H1 (cell line): Measurements from ENCODE around the gene AP3D1. TPM values are rescaled to one million over a fixed set of nuclear protein-coding genes. Genes with fewer than 3 reads are reported as not detected.

ENCODE experiments used
- CTCF ChIA-PET: fragments of 300-600 bp; sonication (Branson Sonifier 250); formaldehyde crosslinking; loops from one replicate; lab custom pipeline; 2021; ENCODE audit not compliant: partially characterized antibody; lab: Charles Lee
- POLR2A ChIA-PET: fragments of 300-600 bp; sonication (Branson Sonifier 250); formaldehyde crosslinking; loops from one replicate; lab custom pipeline; 2021; ENCODE audit warnings: inconsistent platforms; ENCODE audit not compliant: partially characterized antibody; lab: Charles Lee
- DNase-seq, 2 experiments: peaks; one replicate each; pipeline versions ENCODE4 v3.0.0 to v3.0.0-alpha.2; 2010 to 2022; ENCODE audit warnings: low spot score in 2 of 2, low read depth in 1 of 2, mixed read lengths in 1 of 2
- FAIRE-seq: peaks from 2 replicates; lab custom pipeline; 2011; peaks lifted over from hg19 to GRCh38; lab: Jason Lieb, UNC
- H2AFZ ChIP-seq: 2 replicates; pipeline ENCODE4 v1.8.1; 2012; ENCODE audit warnings: low read length, inconsistent platforms
- H2AK5ac ChIP-seq: 2 replicates; pipeline ENCODE4 v1.6.1; 2013; ENCODE audit warnings: low read depth, low read length
- H2BK120ac ChIP-seq: replicated peaks from 2 replicates; pipeline ENCODE3; 2013; ENCODE audit warnings: low read depth, low read length, inconsistent platforms
- H2BK12ac ChIP-seq: 2 replicates; pipeline ENCODE4 v1.6.1; 2013; ENCODE audit warnings: low read depth, low read length
- H2BK15ac ChIP-seq: 2 replicates; pipeline ENCODE4 v1.6.1; 2013; ENCODE audit warnings: low read length
- H2BK20ac ChIP-seq: 2 replicates; pipeline ENCODE4 v1.6.1; 2013; ENCODE audit warnings: low read length
- H2BK5ac ChIP-seq: 2 replicates; pipeline ENCODE4 v1.6.1; 2013; ENCODE audit warnings: low read depth, low read length
- H3K14ac ChIP-seq: 2 replicates; pipeline ENCODE4 v1.6.1; 2013; ENCODE audit warnings: inconsistent platforms; ENCODE audit not compliant: insufficient read length
- H3K18ac ChIP-seq: 2 replicates; pipeline ENCODE4 v1.6.1; 2013; ENCODE audit warnings: low read length; ENCODE audit errors: extremely low read depth
- H3K23ac ChIP-seq: 2 replicates; pipeline ENCODE4 v1.6.1; 2013; ENCODE audit warnings: inconsistent platforms; ENCODE audit not compliant: insufficient read length
- H3K23me2 ChIP-seq: 2 replicates; pipeline ENCODE4 v1.6.1; 2013; ENCODE audit warnings: low read depth, low read length
- H3K27ac ChIP-seq: 2 replicates; pipeline ENCODE4 v1.6.1; 2011; ENCODE audit warnings: low read depth, low read length, inconsistent platforms
- H3K27me3 ChIP-seq, 4 experiments: replicated peaks in 1 of 4; 1 replicate in 1 of 4; 2 replicates in 3 of 4; pipeline versions ENCODE4 v1.6.1 to v1.8.1; 2011 to 2013; ENCODE audit warnings: low read length in 3 of 4, mild to moderate bottlenecking in 3 of 4, inconsistent platforms in 2 of 4, mixed read lengths in 2 of 4, moderate library complexity in 1 of 4; ENCODE audit not compliant: control insufficient read depth in 3 of 4, insufficient read depth in 3 of 4; ENCODE audit errors: extremely low read depth in 1 of 4
- H3K36me3 ChIP-seq, 4 experiments: 2 replicates each; pipeline versions ENCODE4 v1.6.1 to v1.8.1; 2011 to 2013; ENCODE audit warnings: mild to moderate bottlenecking in 4 of 4, low read length in 3 of 4, moderate library complexity in 2 of 4, control low read depth in 1 of 4, inconsistent platforms in 1 of 4; ENCODE audit not compliant: insufficient read depth in 4 of 4, control insufficient read depth in 2 of 4
- H3K4ac ChIP-seq: replicated peaks from 2 replicates; pipeline ENCODE3; 2013; ENCODE audit warnings: low read length, low read depth, mixed read lengths, inconsistent platforms; ENCODE audit not compliant: insufficient read length
- H3K4me1 ChIP-seq, 4 experiments: replicated peaks in 1 of 4; 1 replicate in 1 of 4; 2 replicates in 3 of 4; pipeline versions ENCODE4 v1.6.1 to v1.8.1; 2011 to 2013; ENCODE audit warnings: low read length in 3 of 4, inconsistent platforms in 2 of 4, mixed read lengths in 1 of 4; ENCODE audit not compliant: insufficient read depth in 4 of 4, control insufficient read depth in 3 of 4
- H3K4me2 ChIP-seq, 2 experiments: 2 replicates each; pipeline versions ENCODE4 v1.6.1 to v1.8.1; 2011 to 2013; ENCODE audit warnings: low read depth in 2 of 2, low read length in 2 of 2, control low read depth in 1 of 2, inconsistent platforms in 1 of 2, mild to moderate bottlenecking in 1 of 2; ENCODE audit not compliant: insufficient read depth in 1 of 2
- H3K4me3 ChIP-seq, 4 experiments: fragments of 200-600, 300-600 bp in 1 of 4; sonication (generic), shearing (Covaris generic), sonication (Bioruptor Twin) in 1 of 4; 2 replicates each; pipeline versions ENCODE4 v1.5.1 to v1.8.1; 2011 to 2016; ENCODE audit warnings: low read length in 4 of 4, low read depth in 3 of 4, control low read depth in 2 of 4, inconsistent platforms in 2 of 4, mild to moderate bottlenecking in 2 of 4, mixed read lengths in 1 of 4, moderate library complexity in 1 of 4; ENCODE audit not compliant: insufficient read depth in 2 of 4; ENCODE audit errors: extremely low read depth in 1 of 4
- H3K56ac ChIP-seq: replicated peaks from 2 replicates; pipeline ENCODE3; 2013; ENCODE audit warnings: low read depth, mild to moderate bottlenecking, mixed read lengths, low read length, inconsistent platforms; ENCODE audit not compliant: insufficient read length
- H3K79me1 ChIP-seq: 2 replicates; pipeline ENCODE4 v1.6.1; 2013; ENCODE audit warnings: low read depth, low read length, control low read depth
- H3K79me2 ChIP-seq, 2 experiments: 2 replicates each; pipeline versions ENCODE4 v1.6.1 to v1.8.1; 2012 to 2013; ENCODE audit warnings: low read length in 2 of 2, mild to moderate bottlenecking in 2 of 2, inconsistent platforms in 1 of 2; ENCODE audit not compliant: insufficient read depth in 2 of 2, control insufficient read depth in 1 of 2
- H3K9ac ChIP-seq, 4 experiments: replicated peaks in 1 of 4; 1 replicate in 1 of 4; 2 replicates in 3 of 4; pipeline versions ENCODE4 v1.6.1 to v1.8.1; 2011 to 2013; ENCODE audit warnings: low read depth in 3 of 4, low read length in 3 of 4, control low read depth in 2 of 4, mild to moderate bottlenecking in 2 of 4, moderate library complexity in 2 of 4, inconsistent platforms in 1 of 4; ENCODE audit errors: extremely low read depth in 1 of 4
- H3K9me3 ChIP-seq, 2 experiments: 2 replicates each; pipeline versions ENCODE4 v1.6.1 to v1.8.1; 2012 to 2013; ENCODE audit warnings: mild to moderate bottlenecking in 2 of 2, moderate library complexity in 2 of 2, control low read depth in 1 of 2, inconsistent platforms in 1 of 2, low read depth in 1 of 2, low read length in 1 of 2, mixed read lengths in 1 of 2; ENCODE audit not compliant: insufficient read depth in 2 of 2
- H4K20me1 ChIP-seq, 2 experiments: replicated peaks in 1 of 2; 2 replicates each; pipeline versions ENCODE3 to v1.8.1; 2011 to 2013; ENCODE audit warnings: inconsistent platforms in 2 of 2, low read length in 2 of 2, mild to moderate bottlenecking in 1 of 2; ENCODE audit not compliant: insufficient read depth in 2 of 2, control insufficient read depth in 1 of 2
- H4K5ac ChIP-seq: 2 replicates; pipeline ENCODE4 v1.6.1; 2013; ENCODE audit warnings: low read length, low read depth, mixed read lengths, inconsistent platforms; ENCODE audit not compliant: insufficient read length
- H4K8ac ChIP-seq: 2 replicates; pipeline ENCODE4 v1.8.0; 2013; ENCODE audit warnings: mild to moderate bottlenecking, moderate library complexity, low read length, inconsistent platforms; ENCODE audit not compliant: insufficient read depth; ENCODE audit errors: extremely low read depth
- H4K91ac ChIP-seq: replicated peaks from 2 replicates; pipeline ENCODE3; 2013; ENCODE audit warnings: low read length, mixed read lengths, inconsistent platforms; ENCODE audit not compliant: insufficient read length
- HDAC2 ChIP-seq, 2 experiments: fragments of 300-600 bp in 1 of 2; sonication (generic) in 1 of 2; IDR thresholded peaks; 2 replicates each; pipeline ENCODE4 v1.6.1; 2011 to 2012; ENCODE audit warnings: low read depth in 2 of 2, low read length in 2 of 2, mild to moderate bottlenecking in 2 of 2, moderate library complexity in 2 of 2, borderline replicate concordance in 1 of 2, inconsistent platforms in 1 of 2
- POU5F1 ChIP-seq: IDR thresholded peaks from 2 replicates; pipeline ENCODE4 v1.6.1; 2011; ENCODE audit warnings: low read depth, mild to moderate bottlenecking, low read length, moderate library complexity
- RFX5 ChIP-seq: IDR thresholded peaks from 2 replicates; pipeline ENCODE4 v1.6.1; 2011; ENCODE audit warnings: low read depth, low read length, improper control_type of control experiment, borderline replicate concordance
- SIN3A ChIP-seq, 2 experiments: IDR thresholded peaks in 1 of 2; conservative IDR thresholded peaks in 1 of 2; 2 replicates each; pipeline ENCODE4 v1.6.1; 2011 to 2012; ENCODE audit warnings: low read length in 2 of 2, improper control_type of control experiment in 1 of 2, low read depth in 1 of 2, mild to moderate bottlenecking in 1 of 2
- SUZ12 ChIP-seq: fragments of 200-600 bp; sonication (generic); IDR thresholded peaks from 2 replicates; pipeline ENCODE4 v1.6.1; 2012; ENCODE audit warnings: mild to moderate bottlenecking, inconsistent platforms, low read length, moderate library complexity, mixed read lengths
- TAF1 ChIP-seq: IDR thresholded peaks from 2 replicates; pipeline ENCODE4 v1.6.1; 2011; ENCODE audit warnings: mild to moderate bottlenecking, low read depth, low read length
- TAF7 ChIP-seq: optimal IDR thresholded peaks from 2 replicates; pipeline ENCODE3; 2011; ENCODE audit warnings: low read depth, mild to moderate bottlenecking, inconsistent platforms, low read length, moderate library complexity, borderline replicate concordance
- TEAD4 ChIP-seq: IDR thresholded peaks from 2 replicates; pipeline ENCODE4 v1.6.1; 2012; ENCODE audit warnings: low read depth, low read length, inconsistent platforms, mixed read lengths
- ZNF274 ChIP-seq: IDR thresholded peaks from 2 replicates; pipeline ENCODE4 v1.7.0; 2012; ENCODE audit warnings: low read length, borderline replicate concordance; ENCODE audit errors: extremely low read depth
- WGBS, 2 experiments: shearing (Covaris generic) in 1 of 2; methylation state at CpG; one replicate each; pipeline versions ENCODE4 v1.1.6 to v1.1.7; 2013 to 2015; ENCODE audit warnings: low lambda C conversion rate in 2 of 2, mixed read lengths in 2 of 2, inconsistent platforms in 1 of 2, low coverage in 1 of 2, missing lambda C conversion rate in 1 of 2; ENCODE audit not compliant: insufficient replicate concordance in 2 of 2, insufficient coverage in 1 of 2, insufficient read length in 1 of 2; ENCODE audit errors: extremely low coverage in 1 of 2, missing lambda C conversion rate in 1 of 2; 5-methylcytosine and 5-hydroxymethylcytosine counted together
- polyA plus RNA-seq, 7 experiments: library from polyadenylated mRNA; depleted of rRNA in 3 of 7; stranded (reverse) in 5 of 7; unstranded in 2 of 7; fragments of >200 nt in 5 of 7; fragments of 200-250 nt in 2 of 7; gene quantifications; 1 replicate in 5 of 7; 2 replicates in 1 of 7; 4 replicates in 1 of 7; pipeline versions ENCODE4 v1.2.1 to v1.2.3, GENCODE V29; 2011 to 2013; ENCODE audit warnings: missing spikeins in 2 of 7, mixed read lengths in 2 of 7
- total RNA-seq: library from RNA; stranded (reverse); fragmentation: NEBNext Ultra II Directional; extraction: Animal tissue kit (Norgen Biotek cat#: 25700); gene quantifications from 2 replicates; pipeline ENCODE4 v1.2.1, GENCODE V29; 2021

AP3D1 gene
- total and polyA plus RNA-seq, 2 of the 8 experiments (the other 6 are each of a cell fraction or from before 2014, with no cell fraction given) = 161 to 174 TPM

DNA sequence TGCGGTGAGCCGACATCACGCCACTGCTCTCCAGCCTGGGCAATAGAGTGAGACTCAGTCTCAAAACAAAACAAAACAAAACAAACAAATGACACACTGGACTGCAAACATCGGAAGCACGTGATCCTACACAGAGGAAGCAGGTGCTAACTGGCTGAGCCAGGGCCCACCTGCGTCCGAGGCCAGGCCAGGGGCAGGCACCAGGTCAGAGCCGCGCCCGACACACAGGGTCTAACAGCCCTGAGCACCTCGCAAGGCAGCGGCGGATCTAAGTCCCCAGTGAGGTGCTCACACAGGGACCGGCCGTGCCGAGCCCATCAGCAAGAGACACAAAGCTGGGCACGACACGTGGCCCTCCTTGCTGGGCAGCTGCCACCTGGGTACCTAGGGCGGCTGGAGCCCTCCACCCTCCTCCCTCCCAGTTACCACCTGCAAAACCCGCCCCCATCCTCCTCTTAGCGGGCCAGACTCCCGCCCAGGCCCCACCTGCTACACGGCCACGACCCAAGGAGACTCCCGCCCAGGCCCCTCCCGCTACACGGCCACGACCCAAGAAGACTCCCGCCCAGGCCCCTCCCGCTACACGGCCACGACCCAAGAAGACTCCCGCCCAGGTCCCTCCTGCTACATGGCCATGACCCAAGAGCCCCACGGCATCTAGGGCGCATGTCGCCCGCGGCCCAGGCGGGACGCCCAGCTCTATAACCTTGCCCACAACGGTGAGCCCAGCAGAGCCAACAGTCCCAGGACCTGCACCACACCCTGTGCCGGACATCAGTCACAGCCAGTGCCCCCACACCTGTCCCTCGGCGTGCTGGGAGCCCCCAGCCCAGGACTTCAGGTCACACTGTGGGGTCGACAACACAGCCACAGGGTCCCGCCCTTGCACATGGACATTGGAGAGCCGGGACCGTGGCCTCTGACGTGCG is 15.6 kb downstream of the AP3D1 start:
- no peaks in the 10 kb centered on the region for H3K9me3 ChIP-seq
- H3K18ac ChIP-seq = no peak overlapping the region
- H3K23ac ChIP-seq = no peak overlapping the region
- H4K91ac ChIP-seq = no peak overlapping the region
- no peak overlapping the region for H3K4me3 ChIP-seq
- 95% methylated on average over 28 of the region's 50 CpGs; no CpG with 5 or more reads in 1 of the 2 experiments for WGBS, 2 experiments
- H3K14ac ChIP-seq = no peak overlapping the region
- no peak overlapping the region for H2BK12ac ChIP-seq
- H3K4me2 ChIP-seq = no peak overlapping the region
- TF ChIP-seq RFX5 (no peak), SIN3A (conservative IDR thresholded peaks at IDR 0.05 in 1 of 2, IDR thresholded peaks at IDR 0.05 in 1 of 2; ENCODE audit: low read depth in 1 of 2, low read length in 2 of 2) (no peak), TAF7 (no peak), TEAD4 (no peak), HDAC2 (IDR thresholded peaks at IDR 0.05; ENCODE audit: borderline replicate concordance in 1 of 2, low read depth in 2 of 2, low read length in 2 of 2) (no peak), POU5F1 (no peak), TAF1 (no peak), SUZ12 (no peak), ZNF274 (no peak)
- no peak overlapping the region for H4K5ac ChIP-seq
- H4K8ac ChIP-seq = peak overlapping the region; percentile 11; the same call in 1 of the 2 replicates
- H4K20me1 ChIP-seq = peaks cover 25 to 27% of the 10 kb centered on the region in 2 experiments
- no peak overlapping the region for H2BK120ac ChIP-seq
- H3K36me3 ChIP-seq = peaks cover 11 to 44% (median 25%) of the 10 kb centered on the region in 4 experiments; a peak in 5 of 8 replicates
- ChIA-PET POLR2A (interaction anchor here (1.0 to 1.5 kb wide), 5 partner anchors 9 to 87 kb away, joined by 3 to 5 read pairs (median 3); no protein-coding TSS in a partner anchor), CTCF (interaction anchor here (0.6 to 1.1 kb wide), 3 partner anchors 20 to 34 kb away, joined by 3 read pairs; no protein-coding TSS in a partner anchor)
- H3K4ac ChIP-seq = no peak overlapping the region
- no peak overlapping the region for H3K27ac ChIP-seq
- no peaks in the 10 kb centered on the region for H3K4me1 ChIP-seq
- H3K9ac ChIP-seq = no peak overlapping the region
- H3K79me2 ChIP-seq = peaks cover 0 to 42% of the 10 kb centered on the region in 2 experiments; a peak in 2 of 4 replicates
- no peak overlapping the region for H2BK5ac ChIP-seq
- no peaks in the 10 kb centered on the region for H3K27me3 ChIP-seq
- H2BK20ac ChIP-seq = no peak overlapping the region
- H3K79me1 ChIP-seq = peaks cover 11% of the 10 kb centered on the region
- H2BK15ac ChIP-seq = no peak overlapping the region
- FAIRE-seq (no peak), DNase-seq (no peak)
- H3K56ac ChIP-seq = no peak overlapping the region
- no peaks in the 10 kb centered on the region for H3K23me2 ChIP-seq
- H2AFZ ChIP-seq = no peak overlapping the region
- no peak overlapping the region for H2AK5ac ChIP-seq
